MM.1S (cell line): ENCODE results near the gene DAND5.

Source experiments
- DNase-seq: peaks from one replicate; pipeline ENCODE4 v3.0.0-alpha.2; 2015
- H2AFZ ChIP-seq: fragments of 300-600 bp; sonication (generic); 2 replicates; pipeline ENCODE4 v1.6.0; 2016; ENCODE audit warnings: antibody characterized with exemption, low read length
- H3F3A ChIP-seq: fragments of 300-600 bp; sonication (generic); 2 replicates; pipeline ENCODE4 v1.6.1; 2016; ENCODE audit warnings: mild to moderate bottlenecking, antibody characterized with exemption, low read length, moderate library complexity, mixed read lengths; ENCODE audit not compliant: insufficient read depth
- H3K27ac ChIP-seq: fragments of 300-600 bp; sonication (generic); 2 replicates; pipeline ENCODE4 v1.5.1; 2016; ENCODE audit warnings: mild to moderate bottlenecking, low read length
- H3K27me3 ChIP-seq: fragments of 300-600 bp; sonication (generic); replicated peaks from 2 replicates; pipeline ENCODE4 v1.6.0; 2016; ENCODE audit warnings: low read length; ENCODE audit not compliant: insufficient read depth
- H3K36me3 ChIP-seq: fragments of 300-600 bp; sonication (generic); replicated peaks from 2 replicates; pipeline ENCODE4 v1.6.1; 2016; ENCODE audit warnings: mild to moderate bottlenecking, low read length, mixed read lengths; ENCODE audit not compliant: insufficient read depth
- H3K4me1 ChIP-seq: fragments of 300-600 bp; sonication (generic); 2 replicates; pipeline ENCODE4 v1.6.1; 2016; ENCODE audit warnings: low read length, mixed read lengths
- H3K4me2 ChIP-seq: fragments of 300-600 bp; sonication (generic); 2 replicates; pipeline ENCODE4 v1.6.0; 2016; ENCODE audit warnings: low read depth, low read length
- H3K4me3 ChIP-seq: fragments of 300-600 bp; sonication (generic); 2 replicates; pipeline ENCODE4 v1.5.1; 2016; ENCODE audit warnings: low read length, mixed read lengths
- H3K79me2 ChIP-seq: fragments of 300-600 bp; sonication (generic); 2 replicates; pipeline ENCODE4 v1.6.1; 2016; ENCODE audit warnings: mixed run types, low read length, mixed read lengths
- H3K9ac ChIP-seq: fragments of 300-600 bp; sonication (generic); 2 replicates; pipeline ENCODE4 v1.6.1; 2016; ENCODE audit warnings: low read length, mixed read lengths
- H3K9me2 ChIP-seq: fragments of 300-600 bp; sonication (generic); replicated peaks from 2 replicates; pipeline ENCODE4 v1.6.1; 2016; ENCODE audit warnings: mild to moderate bottlenecking, low read length, mixed read lengths; ENCODE audit not compliant: insufficient read depth
- H3K9me3 ChIP-seq: fragments of 300-600 bp; sonication (generic); replicated peaks from 2 replicates; pipeline ENCODE4 v1.6.1; 2016; ENCODE audit warnings: mild to moderate bottlenecking, low read length, mixed read lengths; ENCODE audit not compliant: insufficient read depth
- H4K20me1 ChIP-seq: fragments of 300-600 bp; sonication (generic); 2 replicates; pipeline ENCODE4 v1.6.1; 2016; ENCODE audit warnings: mild to moderate bottlenecking, low read length, moderate library complexity, mixed read lengths; ENCODE audit not compliant: insufficient read depth
- EZH2 ChIP-seq: fragments of 300-600 bp; sonication (generic); optimal IDR thresholded peaks from 2 replicates; pipeline ENCODE3; 2017; ENCODE audit warnings: low read depth, mild to moderate bottlenecking, antibody characterized with exemption, low read length, mixed read lengths
- EZH2phosphoT487 ChIP-seq: fragments of 300-600 bp; sonication (generic); IDR thresholded peaks from 2 replicates; pipeline ENCODE4 v1.6.1; 2018; ENCODE audit warnings: antibody characterized with exemption, low read length
- TF ChIP-seq, protein P1 (sequence below): fragments of 300-600 bp; sonication (generic); IDR thresholded peaks from 2 replicates; pipeline ENCODE4 v1.5.1; 2016; ENCODE audit warnings: antibody characterized with exemption, low read length, mixed read lengths

DAND5 gene

DNA sequence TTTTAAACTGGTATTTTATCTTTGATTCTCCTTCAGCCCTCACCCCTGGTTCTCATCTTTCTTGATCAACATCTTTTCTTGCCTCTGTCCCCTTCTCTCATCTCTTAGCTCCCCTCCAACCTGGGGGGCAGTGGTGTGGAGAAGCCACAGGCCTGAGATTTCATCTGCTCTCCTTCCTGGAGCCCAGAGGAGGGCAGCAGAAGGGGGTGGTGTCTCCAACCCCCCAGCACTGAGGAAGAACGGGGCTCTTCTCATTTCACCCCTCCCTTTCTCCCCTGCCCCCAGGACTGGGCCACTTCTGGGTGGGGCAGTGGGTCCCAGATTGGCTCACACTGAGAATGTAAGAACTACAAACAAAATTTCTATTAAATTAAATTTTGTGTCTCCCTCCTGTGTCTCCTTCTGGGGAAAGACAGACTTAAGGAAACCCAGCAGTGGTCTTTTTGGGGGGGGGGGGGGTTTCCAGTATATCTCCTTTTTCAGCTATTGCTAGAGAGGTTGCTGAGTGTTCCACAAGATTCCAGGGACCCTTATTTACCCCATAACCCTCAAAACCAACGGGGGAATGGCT is 25.2 kb upstream of the DAND5 start:
- H4K20me1 ChIP-seq, result peaks cover 11% of the 10 kb centered on the region
- no peak overlapping the region for H3K9ac ChIP-seq
- no peak overlapping the region for H3K4me2 ChIP-seq
- no peaks in the 10 kb centered on the region for H3K9me2 ChIP-seq
- no peaks in the 10 kb centered on the region for H3K9me3 ChIP-seq
- peaks cover 40% of the 10 kb centered on the region for H3K4me1 ChIP-seq
- no peaks in the 10 kb centered on the region for H3K27me3 ChIP-seq
- TF ChIP-seq EZH2phosphoT487 (no peak), EZH2 (no peak)
- TF ChIP-seq, protein P1, sequence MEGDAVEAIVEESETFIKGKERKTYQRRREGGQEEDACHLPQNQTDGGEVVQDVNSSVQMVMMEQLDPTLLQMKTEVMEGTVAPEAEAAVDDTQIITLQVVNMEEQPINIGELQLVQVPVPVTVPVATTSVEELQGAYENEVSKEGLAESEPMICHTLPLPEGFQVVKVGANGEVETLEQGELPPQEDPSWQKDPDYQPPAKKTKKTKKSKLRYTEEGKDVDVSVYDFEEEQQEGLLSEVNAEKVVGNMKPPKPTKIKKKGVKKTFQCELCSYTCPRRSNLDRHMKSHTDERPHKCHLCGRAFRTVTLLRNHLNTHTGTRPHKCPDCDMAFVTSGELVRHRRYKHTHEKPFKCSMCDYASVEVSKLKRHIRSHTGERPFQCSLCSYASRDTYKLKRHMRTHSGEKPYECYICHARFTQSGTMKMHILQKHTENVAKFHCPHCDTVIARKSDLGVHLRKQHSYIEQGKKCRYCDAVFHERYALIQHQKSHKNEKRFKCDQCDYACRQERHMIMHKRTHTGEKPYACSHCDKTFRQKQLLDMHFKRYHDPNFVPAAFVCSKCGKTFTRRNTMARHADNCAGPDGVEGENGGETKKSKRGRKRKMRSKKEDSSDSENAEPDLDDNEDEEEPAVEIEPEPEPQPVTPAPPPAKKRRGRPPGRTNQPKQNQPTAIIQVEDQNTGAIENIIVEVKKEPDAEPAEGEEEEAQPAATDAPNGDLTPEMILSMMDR, result no peak
- H2AFZ ChIP-seq, result no peak overlapping the region
- peaks cover 71% of the 10 kb centered on the region for H3K79me2 ChIP-seq
- DNase-seq, result no peak
- H3K36me3 ChIP-seq, result peaks cover 36% of the 10 kb centered on the region
- no peak overlapping the region for H3K4me3 ChIP-seq
- peak overlapping the region; percentile 79 for H3K27ac ChIP-seq
- H3F3A ChIP-seq, result peaks cover 71% of the 10 kb centered on the region

DNA sequence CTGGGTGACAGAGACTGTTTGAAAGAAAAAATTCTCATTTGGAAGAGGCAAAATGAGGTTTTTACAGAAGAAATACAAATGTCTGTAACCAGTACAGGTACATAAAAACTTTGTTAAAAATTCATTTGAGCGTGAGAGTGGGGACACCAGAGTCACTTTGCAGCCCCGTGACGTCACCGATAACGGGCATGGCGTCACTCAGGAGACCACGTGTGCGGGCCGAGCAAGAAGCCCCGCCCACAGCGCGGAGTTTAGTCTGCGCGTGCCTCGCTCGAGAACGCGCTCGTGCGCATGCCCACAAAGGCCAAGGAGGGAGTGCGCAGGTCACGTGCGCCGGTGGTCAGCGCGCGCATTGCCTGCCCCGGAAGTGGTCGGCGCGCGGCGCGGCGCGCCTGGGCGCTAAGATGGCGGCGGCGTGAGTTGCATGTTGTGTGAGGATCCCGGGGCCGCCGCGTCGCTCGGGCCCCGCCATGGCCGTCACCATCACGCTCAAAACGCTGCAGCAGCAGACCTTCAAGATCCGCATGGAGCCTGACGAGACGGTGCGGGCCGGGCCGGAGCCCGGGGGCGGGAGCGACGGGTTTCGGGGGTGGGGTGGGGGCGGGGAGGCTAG is 23.8 kb upstream of the DAND5 start, which contains the start of gene RAD23A:
TSS of gene RAD23A (plus strand) at position 384 of the 613 bp plus-strand sequence. CDS start at position 471, 87 bp downstream.
- H3K27me3 ChIP-seq, result no peaks in the 10 kb centered on the region
- H3K4me1 ChIP-seq, result peaks cover 28% of the 10 kb centered on the region
- peak; percentile 98 for DNase-seq
- no peaks in the 10 kb centered on the region; the same call in 1 of the 2 replicates for H4K20me1 ChIP-seq
- H3K9ac ChIP-seq, result peak within 1 kb of the TSS; percentile 83
- peak within 1 kb of the TSS; percentile 86 for H3K4me3 ChIP-seq
- H3K27ac ChIP-seq, result peak within 1 kb of the TSS; percentile 79
- peak within 1 kb of the TSS; percentile 88 for H3K4me2 ChIP-seq
- no peaks in the 10 kb centered on the region for H3K9me3 ChIP-seq
- peaks cover 68% of the 10 kb centered on the region for H3K79me2 ChIP-seq
- no peaks in the 10 kb centered on the region for H3K9me2 ChIP-seq
- peaks cover 25% of the 10 kb centered on the region for H3K36me3 ChIP-seq
- TF ChIP-seq EZH2, result no peak
- TF ChIP-seq, protein P1, result no peak
- peaks cover 57% of the 10 kb centered on the region for H3F3A ChIP-seq
- H2AFZ ChIP-seq, result no peak within 1 kb of the TSS

DNA sequence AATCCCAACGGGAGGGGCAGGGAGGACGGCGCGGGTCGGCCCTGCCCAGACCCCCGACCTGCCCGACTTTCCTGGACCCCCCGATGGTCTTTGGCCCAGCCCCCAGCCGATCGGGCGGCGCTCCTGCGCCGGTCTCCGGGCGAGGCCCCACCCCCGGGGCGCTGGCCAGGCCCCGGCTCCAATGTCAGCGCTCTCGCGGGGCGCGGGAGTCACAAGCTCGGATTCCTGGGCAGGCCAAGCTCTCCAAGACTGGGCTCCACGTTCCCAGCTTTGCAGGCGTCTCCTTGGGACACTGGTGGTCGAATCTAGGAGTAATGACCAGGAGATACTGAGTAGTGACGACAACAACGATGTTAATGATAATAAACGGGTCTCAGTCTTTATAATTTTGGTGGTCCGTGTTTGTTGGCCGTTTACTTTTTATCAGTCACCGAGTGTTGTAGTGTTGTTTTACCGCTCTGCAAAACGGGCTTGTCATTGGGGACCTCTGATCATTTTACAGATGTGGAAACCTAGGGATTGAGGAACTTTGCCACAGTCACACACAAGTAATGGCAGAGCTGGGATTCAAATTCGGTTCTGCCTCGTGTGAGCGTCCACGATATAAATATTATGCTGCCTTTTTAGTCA is 23.2 kb upstream of the DAND5 start:
- Histone ChIP-seq H3K79me2 (peaks cover 67% of the 10 kb centered on the region), H3K9ac (peak overlapping the region; percentile 83), H3K4me1 (peaks cover 22% of the 10 kb centered on the region), H3K27ac (peak overlapping the region; percentile 79), H3K27me3 (no peaks in the 10 kb centered on the region), H3K4me2 (peak overlapping the region; percentile 88), H3K4me3 (peak overlapping the region; percentile 86), H3F3A (peaks cover 51% of the 10 kb centered on the region), H4K20me1 (no peaks in the 10 kb centered on the region; the same call in 1 of the 2 replicates), H3K9me3 (no peaks in the 10 kb centered on the region), H3K36me3 (peaks cover 20% of the 10 kb centered on the region), H3K9me2 (no peaks in the 10 kb centered on the region), H2AFZ (no peak overlapping the region)
- DNase-seq, result peak; percentile 66
- TF ChIP-seq EZH2, result no peak
- no peak for TF ChIP-seq EZH2phosphoT487
- TF ChIP-seq, protein P1, result no peak
